Measurements from ENCODE around the gene RAPGEF4. TPM values are rescaled to one million over a fixed set of nuclear protein-coding genes. Genes with fewer than 3 reads are reported as not detected.

RAPGEF4 gene
- total RNA-seq, 8 experiments from 2014 or later, result 0.51 to 19.3 (median 7.4) TPM

- no peak for ATAC-seq (replicated peaks in 6 of 8)
- in situ Hi-C loops (cut with MboI; ENCODE audit: low pct_unique_long_range_greater_than_20kb in 2 of 9, low sequenced_read_pairs in 9 of 9, unreplicated experiment in 9 of 9), result no loop called here
These were observed 266.3 kb downstream of the RAPGEF4 start for GRCh38 chr2:173001664-173002604.

GRCh38 chr2:173002751-173003541 lies 267.3 kb downstream of the RAPGEF4 start:
- no peak overlapping the region for H3K27ac ChIP-seq
- in situ Hi-C loops (cut with MboI; ENCODE audit: low pct_unique_long_range_greater_than_20kb in 2 of 9, low sequenced_read_pairs in 9 of 9, unreplicated experiment in 9 of 9), result no loop called here
- no peak overlapping the region for H3K4me3 ChIP-seq
- ATAC-seq (replicated peaks in 6 of 8), result no peak
- H3K4me1 ChIP-seq (replicated peaks in 1 of 2), result no peaks in the 10 kb centered on the region
- 55 to 88% (median 78%) methylated on average over 2 to 15 of the region's 15 CpGs for WGBS, 10 experiments

More at GRCh38 chr2:173001664-173002604, 266.3 kb downstream of the RAPGEF4 start:
- H3K27ac ChIP-seq, result no peak overlapping the region
- H3K4me3 ChIP-seq, result no peak overlapping the region
- no peaks in the 10 kb centered on the region for H3K4me1 ChIP-seq (replicated peaks in 1 of 2)
- 43 to 100% (median 88%) methylated on average over 1 to 6 of the region's 7 CpGs for WGBS, 10 experiments

- in situ Hi-C loops (cut with MboI; ENCODE audit: low pct_unique_long_range_greater_than_20kb in 2 of 9, low sequenced_read_pairs in 9 of 9, unreplicated experiment in 9 of 9), result no loop called here
- H3K4me1 ChIP-seq (replicated peaks in 1 of 2), result no peaks in the 10 kb centered on the region
- H3K4me3 ChIP-seq, result no peak overlapping the region
- no peak overlapping the region for H3K27ac ChIP-seq
- peak in 2 of 8 experiments; percentile 19 to 32 for ATAC-seq (replicated peaks in 6 of 8)
- WGBS, 10 experiments, result 57 to 100% (median 93%) methylated on average over 2 to 3 of the region's 3 CpGs
These were observed 273.1 kb downstream of the RAPGEF4 start for GRCh38 chr2:173008786-173009185.

GRCh38 chr2:173010233-173010632 lies 274.6 kb downstream of the RAPGEF4 start:
- H3K4me1 ChIP-seq (replicated peaks in 1 of 2), result no peaks in the 10 kb centered on the region
- H3K27ac ChIP-seq, result no peak overlapping the region
- no peak overlapping the region for H3K4me3 ChIP-seq
- in situ Hi-C loops (cut with MboI; ENCODE audit: low pct_unique_long_range_greater_than_20kb in 2 of 9, low sequenced_read_pairs in 9 of 9, unreplicated experiment in 9 of 9), result no loop called here
- WGBS, 10 experiments, result 56 to 82% (median 69%) methylated on average over 1 of the region's 1 CpG; no CpG with 5 or more reads in 2 of the 10 experiments
- ATAC-seq (replicated peaks in 6 of 8), result no peak

GRCh38 chr2:173016451-173016850 lies 280.8 kb downstream of the RAPGEF4 start:
- no peak for ATAC-seq (replicated peaks in 6 of 8)
- in situ Hi-C loops (cut with MboI; ENCODE audit: low pct_unique_long_range_greater_than_20kb in 2 of 9, low sequenced_read_pairs in 9 of 9, unreplicated experiment in 9 of 9), result no loop called here
- H3K27ac ChIP-seq, result no peak overlapping the region
- 0 to 100% (median 97%) methylated on average over 1 to 2 of the region's 2 CpGs; no CpG with 5 or more reads in 2 of the 10 experiments for WGBS, 10 experiments
- H3K4me1 ChIP-seq (replicated peaks in 1 of 2), result peaks cover 0 to 8% of the 10 kb centered on the region in 2 donors
- no peak overlapping the region for H3K4me3 ChIP-seq

GRCh38 chr2:173017646-173018420 lies 282.2 kb downstream of the RAPGEF4 start:
- in situ Hi-C loops (cut with MboI; ENCODE audit: low pct_unique_long_range_greater_than_20kb in 2 of 9, low sequenced_read_pairs in 9 of 9, unreplicated experiment in 9 of 9), result no loop called here
- ATAC-seq (replicated peaks in 6 of 8), result no peak
- H3K4me1 ChIP-seq (replicated peaks in 1 of 2), result peaks cover 0 to 8% of the 10 kb centered on the region in 2 donors
- no peak overlapping the region for H3K4me3 ChIP-seq
- 78 to 95% (median 86%) methylated on average over 3 to 5 of the region's 6 CpGs; no CpG with 5 or more reads in 6 of the 10 experiments for WGBS, 10 experiments
- H3K27ac ChIP-seq, result no peak overlapping the region

GRCh38 chr2:173019755-173020154 lies 284.1 kb downstream of the RAPGEF4 start:
- H3K4me3 ChIP-seq, result no peak overlapping the region
- in situ Hi-C loops (cut with MboI; ENCODE audit: low pct_unique_long_range_greater_than_20kb in 2 of 9, low sequenced_read_pairs in 9 of 9, unreplicated experiment in 9 of 9), result loop anchor here in 3 of 9 experiments (10.0 kb wide), 2 partner anchors 195 to 1325 kb away; no protein-coding TSS in a partner anchor
- peaks cover 0 to 8% of the 10 kb centered on the region in 2 donors for H3K4me1 ChIP-seq (replicated peaks in 1 of 2)
- ATAC-seq (replicated peaks in 6 of 8), result no peak
- H3K27ac ChIP-seq, result no peak overlapping the region

- WGBS, 10 experiments, result 36 to 76% (median 71%) methylated on average over 2 to 8 of the region's 9 CpGs; no CpG with 5 or more reads in 2 of the 10 experiments
- Histone ChIP-seq H3K4me1 (replicated peaks in 1 of 2) (peaks cover 0 to 8% of the 10 kb centered on the region in 2 donors), H3K27ac (no peak overlapping the region), H3K4me3 (no peak overlapping the region)
- peak in 1 of 8 experiments; percentile 24 for ATAC-seq (replicated peaks in 6 of 8)
- in situ Hi-C loops (cut with MboI; ENCODE audit: low pct_unique_long_range_greater_than_20kb in 2 of 9, low sequenced_read_pairs in 9 of 9, unreplicated experiment in 9 of 9), result loop anchor here in 3 of 9 experiments (10.0 kb wide), 2 partner anchors 193 to 1323 kb away; no protein-coding TSS in a partner anchor
These were observed 286.3 kb downstream of the RAPGEF4 start for GRCh38 chr2:173021939-173022371.

- in situ Hi-C loops (cut with MboI; ENCODE audit: low pct_unique_long_range_greater_than_20kb in 2 of 9, low sequenced_read_pairs in 9 of 9, unreplicated experiment in 9 of 9), result loop anchor here in 3 of 9 experiments (10.0 kb wide), 2 partner anchors 191 to 1321 kb away; no protein-coding TSS in a partner anchor
- H3K27ac ChIP-seq, result no peak overlapping the region
- no peak for ATAC-seq (replicated peaks in 6 of 8)
- H3K4me1 ChIP-seq (replicated peaks in 1 of 2), result peaks cover 4 to 12% of the 10 kb centered on the region in 2 donors
- H3K4me3 ChIP-seq, result no peak overlapping the region
- 0 to 100% (median 71%) methylated on average over 1 to 5 of the region's 5 CpGs for WGBS, 10 experiments
These were observed 288.1 kb downstream of the RAPGEF4 start for GRCh38 chr2:173023718-173024117.

GRCh38 chr2:173026479-173026878 lies 290.8 kb downstream of the RAPGEF4 start:
- ATAC-seq (replicated peaks in 6 of 8), result peak in 3 of 8 experiments; percentile 19 to 83 (median 60)

GRCh38 chr2:173027181-173028128 lies 291.8 kb downstream of the RAPGEF4 start:
- in situ Hi-C loops (cut with MboI; ENCODE audit: low pct_unique_long_range_greater_than_20kb in 2 of 9, low sequenced_read_pairs in 9 of 9, unreplicated experiment in 9 of 9), result loop anchor here (10.0 to 25.0 kb wide), 5 partner anchors 185 to 1317 kb away; partner anchors contain the start of gene SP9 (in 2 of the 9)
- H3K4me1 ChIP-seq (replicated peaks in 1 of 2), result peaks cover 4% of the 10 kb centered on the region in 2 donors
- H3K4me3 ChIP-seq, result no peak overlapping the region
- ATAC-seq (replicated peaks in 6 of 8), result peak; percentile 74 to 85 (median 77)
- H3K27ac ChIP-seq, result no peak overlapping the region
- WGBS, 10 experiments, result 18 to 86% (median 36%) methylated on average over 1 to 8 of the region's 8 CpGs

More at GRCh38 chr2:173026479-173026878, 290.8 kb downstream of the RAPGEF4 start:
- no peak overlapping the region for H3K27ac ChIP-seq
- no peak overlapping the region for H3K4me3 ChIP-seq
- H3K4me1 ChIP-seq (replicated peaks in 1 of 2), result peaks cover 4% of the 10 kb centered on the region in 2 donors
- 100% methylated on average over 1 of the region's 1 CpG; no CpG with 5 or more reads in 8 of the 10 experiments for WGBS, 10 experiments
- in situ Hi-C loops (cut with MboI; ENCODE audit: low pct_unique_long_range_greater_than_20kb in 2 of 9, low sequenced_read_pairs in 9 of 9, unreplicated experiment in 9 of 9), result loop anchor here (10.0 to 25.0 kb wide), 5 partner anchors 186 to 1318 kb away; partner anchors contain the start of gene SP9 (in 2 of the 9)

All from motor neuron (in vitro differentiated cells).